HCEC 1CT (cell line): ENCODE data around the gene DNAJB14.
A peak's percentile ranks its signal among the peaks of the same experiment; 100 is the strongest.

Experiments used
- DNase-seq: peaks from one replicate; pipeline ENCODE4 v3.0.0-alpha.2; 2017

DNAJB14 gene

DNA sequence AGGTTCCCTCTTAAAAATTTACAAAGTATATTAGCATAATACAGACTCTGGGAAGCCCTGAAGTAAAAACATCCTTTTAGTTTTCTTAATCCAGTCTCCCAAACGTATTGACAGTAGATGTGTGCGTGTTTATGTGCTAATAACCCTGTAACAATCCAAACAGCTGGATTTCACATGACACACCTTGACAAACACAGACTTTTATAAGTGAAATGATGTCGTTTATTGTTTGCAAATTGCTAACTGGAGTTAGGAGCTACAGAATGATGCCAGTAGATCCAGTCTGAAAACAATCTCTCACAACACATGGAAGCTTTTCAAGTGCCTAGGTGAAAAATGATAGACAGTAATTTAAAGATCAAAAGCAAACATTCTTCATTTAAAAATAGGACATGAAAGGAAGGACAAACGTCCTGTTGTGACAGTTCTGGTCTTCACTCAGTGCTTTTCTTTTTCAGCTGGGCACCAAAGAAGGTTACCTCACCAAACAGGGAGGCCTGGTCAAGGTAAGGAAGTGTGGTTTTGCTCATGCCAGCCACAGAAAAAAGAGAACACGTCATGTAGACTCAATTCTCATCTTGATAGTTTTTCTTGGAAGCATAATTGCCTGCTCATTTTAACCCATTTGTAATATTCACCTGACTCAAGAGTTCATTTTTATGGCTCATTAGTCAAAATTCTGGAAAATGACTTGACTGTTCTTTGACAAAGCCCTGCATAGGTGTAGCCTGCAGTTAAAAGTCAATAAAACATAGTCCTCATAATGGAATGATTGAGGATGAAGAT is 85.1 kb downstream of the DNAJB14 start:
- DNase-seq, result no peak

DNA sequence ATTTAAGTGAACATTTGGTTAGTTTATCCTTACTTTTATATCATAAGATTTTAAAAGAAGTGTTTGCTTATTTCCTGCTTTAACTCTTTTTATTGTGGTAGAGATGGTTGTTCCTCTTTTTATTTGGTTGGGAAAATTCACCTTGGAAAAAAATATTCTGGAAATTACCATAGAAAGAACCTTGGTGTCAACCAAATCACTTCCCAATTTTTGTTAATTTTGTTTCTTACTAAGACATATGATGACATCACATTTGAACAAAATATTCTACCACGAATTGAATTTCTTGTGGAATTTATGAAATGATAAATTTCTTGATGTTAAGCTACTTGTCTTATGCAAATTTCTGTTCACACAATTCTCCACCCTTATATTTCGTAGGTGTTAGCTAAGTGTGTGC is 85.9 kb downstream of the DNAJB14 start:
- DNase-seq, result no peak

DNA sequence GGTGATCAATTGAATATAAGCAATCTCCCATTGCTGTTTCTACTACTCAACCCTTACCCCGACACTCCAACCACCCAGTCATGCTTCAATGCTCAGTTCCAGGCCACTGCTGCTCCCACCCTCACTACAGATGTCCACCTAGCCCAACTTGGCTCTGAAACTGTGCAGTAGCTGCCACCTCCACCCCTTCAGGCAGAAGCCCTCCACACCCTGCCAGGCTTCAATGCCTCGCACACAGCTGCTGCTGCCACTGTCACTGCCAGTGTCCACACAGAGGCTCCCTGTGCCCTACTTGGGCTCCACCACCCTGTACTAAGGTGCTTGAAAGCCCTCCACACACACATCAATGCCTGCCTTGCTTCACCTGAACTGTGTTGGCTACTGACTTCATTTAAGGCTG is 86.8 kb downstream of the DNAJB14 start:
- DNase-seq, result no peak

DNA sequence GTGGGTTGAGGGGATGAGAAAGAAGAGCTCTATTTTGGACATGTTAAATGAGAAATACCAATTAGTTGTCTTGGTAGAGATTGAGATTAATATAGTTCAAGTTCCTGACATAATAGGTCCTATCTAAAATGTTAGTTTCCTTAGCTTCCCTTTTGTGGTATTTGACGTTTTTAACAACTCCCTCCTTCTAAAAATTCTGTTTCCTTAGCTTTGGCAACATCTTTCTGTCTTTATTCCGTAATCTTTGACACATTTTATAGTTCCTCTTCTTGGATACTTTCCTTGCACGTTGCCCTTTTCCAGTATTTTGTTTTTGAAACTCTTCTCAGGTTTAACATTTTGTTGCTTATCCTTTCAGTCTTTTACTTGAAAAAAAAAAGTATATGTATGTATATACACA is 89.1 kb downstream of the DNAJB14 start:
- DNase-seq, result no peak

DNA sequence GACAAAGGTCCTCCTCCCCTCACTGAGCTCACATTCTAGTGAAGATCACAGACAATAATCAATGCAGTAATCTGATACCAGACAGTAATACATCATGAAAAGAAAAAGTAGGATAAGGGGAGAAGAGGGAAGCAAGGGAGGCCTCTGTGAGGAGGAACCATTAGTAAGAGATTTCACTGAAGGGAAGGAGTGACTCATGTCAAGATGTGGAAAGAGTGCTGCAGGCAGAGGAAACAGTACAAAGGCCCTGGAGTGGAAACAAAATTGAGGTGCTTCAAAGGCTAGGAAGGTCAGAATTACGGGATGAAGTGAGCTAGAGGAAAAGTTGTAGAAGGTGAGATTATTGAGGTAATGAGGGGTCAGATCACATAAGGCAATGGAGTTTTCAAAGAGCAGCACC is 90.3 kb downstream of the DNAJB14 start:
- DNase-seq, result peak; percentile 27

- no peak for DNase-seq
These were observed 90.7 kb downstream of the DNAJB14 start for GRCh38 chr4:99855678-99856077.

GRCh38 chr4:99853999-99854398 is 92.4 kb downstream of the DNAJB14 start:
- DNase-seq, result no peak

DNA sequence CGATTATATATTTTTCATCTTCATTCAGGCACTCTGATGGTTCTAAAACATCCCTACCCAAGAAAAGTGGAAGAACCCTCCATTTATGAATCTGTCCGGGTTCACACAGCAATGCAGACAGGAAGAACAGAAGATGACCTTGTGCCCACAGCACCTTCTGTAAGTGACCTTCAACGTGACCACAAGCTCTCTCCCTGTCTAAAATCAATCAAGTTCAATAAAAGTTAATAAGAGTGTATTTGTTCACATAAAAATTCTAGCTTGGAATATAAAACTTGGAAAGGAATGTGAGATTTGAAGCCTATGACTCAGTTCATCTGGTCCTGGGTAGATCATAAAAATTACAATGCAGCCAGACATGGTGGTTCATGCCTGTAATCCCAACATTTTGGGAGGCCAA is 93.2 kb downstream of the DNAJB14 start:
- no peak for DNase-seq

DNA sequence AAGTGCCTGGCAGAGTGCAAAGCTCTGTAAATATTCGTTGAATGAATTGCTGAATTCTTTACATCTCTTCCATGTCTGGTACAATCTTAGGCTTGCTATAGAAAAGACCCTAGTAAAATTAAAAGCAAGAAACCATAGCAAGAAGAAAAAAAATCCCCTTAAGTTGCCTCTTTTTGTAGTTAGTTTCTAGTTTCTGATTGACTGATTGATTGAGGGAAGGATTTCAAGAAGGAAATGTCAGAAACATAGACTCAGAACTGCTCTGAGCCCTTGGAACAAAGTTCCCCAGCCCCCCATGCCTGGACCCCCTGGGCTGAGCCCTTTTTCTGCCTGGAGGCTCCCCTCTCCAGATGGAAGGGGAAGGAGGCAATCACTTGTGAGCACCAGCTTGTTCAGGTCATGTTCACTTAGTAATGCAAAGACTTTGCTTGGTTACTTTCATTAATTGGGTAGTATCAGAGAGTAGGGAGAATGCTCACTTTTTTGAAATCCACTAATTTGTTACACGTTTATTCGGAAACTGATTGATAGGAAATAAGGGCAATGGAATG is 94.1 kb downstream of the DNAJB14 start:
- no peak for DNase-seq

- DNase-seq, result no peak
These were observed 97.8 kb downstream of the DNAJB14 start for GRCh38 chr4:99848591-99849001.

DNA sequence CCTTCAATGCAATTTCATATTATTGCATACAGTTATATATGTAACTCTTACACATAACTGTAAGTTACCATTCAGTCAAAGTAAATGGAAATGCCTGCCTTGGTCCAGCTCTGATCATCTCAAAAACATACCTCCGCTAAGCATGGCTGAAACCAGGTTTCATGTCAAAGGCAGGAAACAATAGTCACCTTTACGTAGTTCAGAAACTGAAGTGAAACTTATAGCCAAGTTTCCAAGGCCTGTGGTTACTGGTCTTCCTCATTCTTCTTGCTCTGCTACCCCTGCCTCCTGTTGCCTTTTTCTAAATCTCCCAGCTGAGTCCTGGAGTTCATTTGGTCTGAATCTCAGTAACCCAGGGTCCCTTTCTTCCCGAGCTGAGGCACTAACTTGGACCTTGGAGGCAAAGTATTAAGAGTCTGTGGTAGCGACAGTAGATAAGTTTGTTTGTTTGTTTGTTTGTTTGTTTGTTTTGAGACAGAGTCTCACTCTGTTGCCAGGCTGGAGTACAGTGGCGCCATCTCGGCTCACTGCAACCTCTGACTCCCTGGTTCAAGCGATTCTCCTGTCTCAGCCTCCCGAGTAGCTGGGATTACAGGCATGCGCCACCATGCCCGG is 98.9 kb downstream of the DNAJB14 start:
- no peak for DNase-seq

GRCh38 chr4:99846891-99847290 is 99.5 kb downstream of the DNAJB14 start:
- no peak for DNase-seq
